CMK (cell line): ENCODE results near the gene UBN1.
"Not testable (repeated sequence)": the region's sequence is repeated elsewhere in the genome, so short reads cannot be mapped to it uniquely, and the experiment has no call there.

Source experiments
- DNase-seq: peaks from one replicate; pipeline ENCODE4 v3.0.0-alpha.2; 2010; ENCODE audit warnings: low read depth

UBN1 gene

DNA sequence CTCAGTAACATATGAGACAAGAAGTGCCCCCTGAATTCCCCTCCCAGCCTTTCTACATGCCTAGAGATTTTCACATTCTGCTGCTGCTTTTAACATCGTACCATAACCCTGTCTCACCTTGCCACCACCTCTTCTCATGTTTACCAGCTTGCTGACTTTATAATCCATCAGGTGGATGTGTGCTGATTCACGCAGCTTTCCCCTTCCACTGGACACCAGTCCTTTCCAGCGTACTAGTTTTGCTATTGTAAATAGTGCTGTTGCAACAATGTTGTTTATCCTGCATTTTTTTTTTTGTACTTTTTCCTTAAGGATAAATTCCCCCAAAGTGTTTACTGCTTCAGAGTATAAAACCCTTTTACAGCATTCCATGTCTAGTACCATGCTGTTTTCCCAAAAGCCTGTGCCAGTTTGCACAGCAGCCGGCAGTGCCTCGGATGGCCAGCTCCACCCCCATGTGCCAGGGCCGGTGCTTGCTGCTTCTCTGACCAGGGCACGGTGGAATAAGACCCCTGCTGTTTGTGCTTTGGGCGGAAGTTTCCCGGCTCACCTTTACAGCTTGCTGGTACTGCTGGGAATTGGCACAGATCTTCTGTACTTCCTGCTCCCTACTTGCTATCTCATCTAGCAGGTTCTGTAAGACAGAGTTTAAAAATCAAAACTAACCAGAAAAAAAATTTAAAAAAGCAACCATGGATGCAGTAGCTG, 41.3 kb downstream of the UBN1 start:
- DNase-seq = no peak

DNA sequence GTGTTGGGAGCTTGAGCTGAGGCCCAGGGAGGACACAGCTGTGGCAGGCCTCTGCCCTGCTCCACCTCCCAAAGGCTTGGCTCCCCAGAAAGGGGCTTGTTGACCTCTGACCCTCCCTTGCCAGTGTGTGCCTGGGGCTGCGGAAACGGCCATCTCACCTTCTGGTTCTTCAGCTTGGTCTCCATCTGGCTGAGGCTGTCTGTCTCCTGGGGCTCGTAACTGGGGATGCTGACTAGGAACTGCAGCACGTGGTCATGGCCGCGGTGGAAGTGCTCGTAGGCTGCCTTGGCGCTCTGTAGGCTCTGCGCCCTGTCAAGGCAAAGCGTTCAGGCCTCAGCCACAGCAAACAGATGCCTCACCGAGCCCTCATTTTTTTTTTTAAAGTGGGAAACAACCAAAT, 42.7 kb downstream of the UBN1 start:
- no peak for DNase-seq

DNA sequence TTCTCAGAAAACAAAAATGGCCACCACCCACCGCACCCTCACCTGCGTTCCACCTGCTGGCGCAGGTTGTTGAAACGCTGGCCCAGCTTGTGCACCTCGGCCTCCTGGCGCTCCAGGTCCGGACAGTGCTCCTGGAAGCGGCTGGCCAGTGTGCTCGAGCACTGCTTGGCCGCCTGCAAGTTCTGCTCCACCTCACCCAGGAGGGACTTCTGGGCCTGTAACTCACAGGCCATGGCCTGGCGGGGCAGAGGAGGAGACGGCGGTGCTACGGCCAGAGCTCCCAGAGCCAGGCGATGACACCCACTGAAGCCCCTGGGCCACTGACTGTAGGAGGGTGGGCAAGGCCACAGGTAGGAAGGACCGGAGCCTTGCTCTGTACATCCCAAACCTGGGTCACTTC, 43.4 kb downstream of the UBN1 start:
- no peak for DNase-seq

DNA sequence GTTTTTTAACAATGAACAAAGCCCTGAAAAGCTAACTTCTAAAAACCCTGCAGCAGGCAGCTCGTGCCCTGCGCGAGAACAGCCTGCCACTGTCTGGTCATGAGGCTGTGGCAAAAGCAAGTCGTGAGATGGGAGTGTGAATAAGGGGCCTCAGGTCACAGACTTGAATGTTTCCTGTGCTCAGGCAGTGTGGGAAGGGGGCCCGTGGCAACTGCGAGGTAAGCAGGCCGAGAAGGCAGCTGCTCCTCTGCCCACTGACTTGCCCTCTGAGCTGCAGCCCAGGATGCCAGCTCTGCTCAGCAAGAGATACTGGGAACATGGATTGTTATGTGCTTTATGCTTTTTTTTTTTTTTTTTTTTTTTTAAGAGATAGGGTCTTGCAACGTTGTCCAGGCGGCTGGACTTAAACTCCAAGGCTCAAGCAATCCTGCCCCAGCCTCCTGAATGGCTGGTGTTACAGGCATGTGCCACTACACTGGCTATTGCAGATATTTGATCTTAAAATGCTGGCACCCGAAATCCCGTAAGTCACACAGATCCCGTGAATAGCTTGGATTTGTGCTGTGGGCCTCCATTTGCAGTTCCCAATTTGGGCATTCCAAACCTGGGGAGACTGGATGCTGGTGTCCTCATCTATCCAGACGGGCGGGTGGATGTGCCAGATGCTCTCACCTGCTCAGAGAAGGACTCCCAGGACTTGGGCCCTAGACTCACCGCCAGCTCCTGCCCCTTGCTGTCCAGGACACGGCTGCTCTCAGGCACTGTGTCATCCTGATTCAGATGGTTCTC, 44.0 kb downstream of the UBN1 start:
- DNase-seq = no peak

DNA sequence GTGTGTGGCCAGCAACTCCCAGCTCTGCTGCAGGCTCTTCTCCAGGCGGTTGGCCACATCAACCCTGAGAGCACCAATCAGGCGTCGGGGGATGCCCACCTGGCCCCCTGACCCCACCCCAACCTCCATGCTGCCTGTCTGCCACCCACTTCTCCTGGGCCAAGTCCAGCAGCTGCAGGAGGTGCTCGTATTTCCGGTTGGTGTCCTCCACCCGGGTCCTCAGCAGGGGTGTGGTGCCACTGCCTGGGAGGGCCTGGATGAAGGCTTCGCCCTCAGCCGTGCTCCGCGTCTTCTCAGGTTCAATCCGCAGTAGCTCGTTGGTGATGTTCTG, 44.6 kb downstream of the UBN1 start:
- no peak for DNase-seq

DNA sequence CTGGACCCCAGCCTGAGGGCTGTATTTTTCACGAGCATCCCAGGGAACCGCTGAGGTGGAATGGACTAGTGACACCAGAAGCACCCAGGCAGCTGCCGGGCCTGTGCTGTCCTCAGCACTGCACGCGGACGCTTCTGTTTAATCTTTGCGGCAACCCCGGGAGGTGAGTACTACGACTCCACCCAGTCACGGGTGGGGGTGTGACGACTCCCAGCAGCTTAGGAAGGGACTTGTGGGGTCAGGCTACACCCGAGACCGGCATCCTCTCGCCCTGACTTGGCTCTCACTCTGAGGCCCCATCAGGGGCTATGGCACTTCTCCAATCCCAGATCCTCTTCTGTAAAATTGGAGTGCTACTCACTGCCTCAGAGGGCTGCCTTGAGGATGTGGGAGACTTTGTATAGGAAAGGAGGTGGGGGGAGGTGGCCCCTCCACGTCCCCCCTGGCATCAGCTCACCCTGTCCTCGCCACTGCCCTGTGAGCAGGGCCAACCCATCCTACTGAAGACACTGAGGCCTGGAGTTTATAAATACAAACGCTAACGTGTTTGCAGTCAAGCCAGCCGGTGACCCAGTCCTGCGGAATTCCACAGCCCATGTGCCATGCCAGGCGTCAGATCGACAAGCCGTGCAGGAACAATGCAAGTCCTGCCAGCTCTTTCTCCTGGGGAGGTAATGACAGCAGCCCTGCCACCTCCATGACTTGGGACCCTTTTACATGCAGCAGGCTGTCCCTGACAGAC, 45.3 kb downstream of the UBN1 start:
- no peak for DNase-seq

DNA sequence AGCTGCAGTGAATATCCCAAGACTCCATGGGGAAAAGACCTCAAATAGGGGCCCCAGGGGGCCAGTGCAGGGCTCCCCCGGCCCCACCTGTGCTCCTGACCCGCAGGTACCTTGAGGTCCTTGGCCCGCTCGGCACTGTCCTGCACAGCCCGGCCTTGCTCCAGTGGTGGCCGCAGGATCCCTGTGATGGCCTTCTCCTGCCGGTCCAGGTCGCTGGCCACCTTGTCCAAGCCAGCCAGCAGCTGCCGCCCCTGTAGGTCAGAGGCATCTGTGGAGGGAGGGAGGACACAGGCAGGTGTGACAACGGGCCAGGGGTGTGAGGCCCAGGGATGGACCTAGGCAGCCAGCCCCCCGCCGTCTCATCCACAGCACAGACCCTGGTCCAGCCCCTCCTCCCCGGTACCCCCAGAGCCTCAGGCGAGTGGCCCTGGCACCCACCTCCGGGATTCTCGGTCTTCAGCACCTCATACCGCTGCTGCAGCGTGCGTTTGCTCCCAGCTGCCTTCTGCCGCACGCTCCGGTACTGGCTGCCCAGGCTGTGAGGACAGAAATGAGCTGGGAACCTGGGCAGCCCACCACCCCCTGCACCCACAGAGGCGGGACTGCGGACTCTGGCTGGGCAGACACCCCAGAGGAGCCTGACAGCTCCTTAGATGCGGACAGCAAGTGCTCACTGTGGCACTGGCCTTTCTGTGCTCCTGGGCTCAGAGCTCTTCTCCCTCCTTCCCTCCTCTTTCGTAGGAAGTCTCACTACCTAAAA, 46.0 kb downstream of the UBN1 start:
- DNase-seq = no peak

DNA sequence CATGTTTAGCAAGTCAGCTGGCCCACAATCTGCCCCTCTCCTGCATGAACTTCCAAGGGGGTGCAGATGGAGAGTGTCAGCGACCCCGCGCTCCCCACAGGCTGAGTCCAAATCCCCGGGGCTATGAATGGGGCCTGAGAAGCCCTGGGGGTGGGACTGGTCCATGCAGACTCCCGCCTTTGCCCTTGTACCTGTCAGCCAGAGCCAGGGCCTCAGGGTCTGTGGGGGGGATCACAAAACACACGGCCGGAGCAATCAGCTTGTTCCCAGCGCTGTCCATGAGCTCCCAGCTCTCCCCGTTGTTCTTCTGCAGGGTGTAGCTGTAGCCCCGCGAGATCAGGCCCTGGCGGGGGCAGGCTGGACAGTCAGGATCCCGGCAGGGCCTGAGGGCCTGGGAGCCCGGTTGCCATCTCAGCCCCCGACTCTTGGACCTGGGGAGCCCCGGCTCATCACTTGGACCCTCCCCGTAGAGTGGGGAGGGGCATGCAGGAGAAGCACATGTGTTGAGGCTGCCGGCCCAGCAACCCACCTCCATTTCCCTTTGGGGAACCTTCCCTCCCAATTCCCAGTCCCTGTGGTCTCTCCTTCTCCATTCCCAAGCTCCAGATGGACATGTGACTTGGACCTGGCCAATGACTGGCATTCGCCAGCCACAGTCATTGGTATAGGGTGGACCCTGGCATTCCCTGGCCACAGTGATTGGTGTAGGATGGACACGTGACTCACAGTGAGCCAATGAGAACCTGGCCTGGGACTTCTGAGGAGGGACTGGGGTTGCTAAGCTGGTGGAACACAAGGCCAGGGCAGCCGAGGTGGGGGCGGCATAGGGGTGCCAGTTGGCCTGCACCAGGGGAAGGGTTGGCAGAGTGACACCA, 47.2 kb downstream of the UBN1 start:
- no peak for DNase-seq

DNA sequence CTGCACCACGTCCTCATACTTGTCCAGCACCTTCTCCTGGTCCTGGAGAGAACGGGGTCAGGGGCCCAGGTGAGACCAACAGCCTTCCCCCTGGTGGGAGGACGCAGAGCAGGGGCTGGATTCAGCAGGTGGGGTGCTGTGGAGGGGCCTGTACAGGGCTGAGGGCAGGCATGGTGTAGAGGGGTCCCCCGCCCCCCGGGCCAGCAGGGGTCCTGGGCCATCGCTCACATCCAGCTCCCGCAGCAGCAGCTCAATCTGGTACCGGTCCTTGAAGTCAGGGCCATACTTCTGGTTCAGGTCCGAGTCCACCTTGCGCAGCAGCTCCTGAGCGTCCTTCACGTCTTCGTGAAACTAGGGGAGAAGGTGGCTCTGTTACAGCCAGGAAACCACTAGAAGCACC, 48.1 kb downstream of the UBN1 start:
- no peak for DNase-seq

DNA sequence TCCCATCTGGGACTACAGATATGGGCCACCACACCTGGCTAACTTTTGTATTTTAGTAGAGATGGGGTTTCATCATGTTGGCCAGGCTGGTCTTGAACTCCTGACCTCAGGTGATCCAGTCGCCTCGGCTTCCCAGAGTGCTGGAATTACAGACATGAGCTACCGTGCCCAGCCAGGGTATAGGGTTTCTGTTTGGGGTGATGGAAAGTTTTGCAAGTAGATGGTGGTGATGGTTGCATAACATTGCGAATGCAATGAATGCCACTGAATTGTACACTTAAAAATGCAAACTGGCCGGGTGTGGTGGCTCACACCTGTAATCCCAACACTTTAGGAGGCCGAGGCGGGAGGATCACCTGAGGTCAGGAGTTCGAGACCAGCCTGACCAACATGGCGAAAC, 49.5 kb downstream of the UBN1 start:
- DNase-seq = not testable (repeated sequence)

DNA sequence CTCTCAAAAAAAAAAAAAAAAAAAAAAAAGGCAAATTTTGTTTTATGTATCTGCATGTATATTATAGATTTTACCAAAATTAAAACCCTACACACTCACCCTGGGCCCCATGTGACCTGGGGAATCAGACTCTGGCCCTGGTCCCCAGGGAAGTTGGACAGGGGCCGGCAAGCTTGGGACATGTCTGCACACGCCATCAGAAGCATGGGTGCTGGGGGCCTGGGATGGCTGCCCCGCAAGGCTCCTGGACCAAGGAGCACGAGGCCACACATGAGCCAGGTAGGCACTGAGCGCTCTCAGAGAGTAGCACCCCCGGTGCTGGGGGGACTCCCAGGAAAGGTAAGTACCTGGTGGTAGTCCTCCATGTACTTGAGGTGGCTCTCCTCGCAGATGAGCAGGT, 50.0 kb downstream of the UBN1 start:
- DNase-seq = no peak

DNA sequence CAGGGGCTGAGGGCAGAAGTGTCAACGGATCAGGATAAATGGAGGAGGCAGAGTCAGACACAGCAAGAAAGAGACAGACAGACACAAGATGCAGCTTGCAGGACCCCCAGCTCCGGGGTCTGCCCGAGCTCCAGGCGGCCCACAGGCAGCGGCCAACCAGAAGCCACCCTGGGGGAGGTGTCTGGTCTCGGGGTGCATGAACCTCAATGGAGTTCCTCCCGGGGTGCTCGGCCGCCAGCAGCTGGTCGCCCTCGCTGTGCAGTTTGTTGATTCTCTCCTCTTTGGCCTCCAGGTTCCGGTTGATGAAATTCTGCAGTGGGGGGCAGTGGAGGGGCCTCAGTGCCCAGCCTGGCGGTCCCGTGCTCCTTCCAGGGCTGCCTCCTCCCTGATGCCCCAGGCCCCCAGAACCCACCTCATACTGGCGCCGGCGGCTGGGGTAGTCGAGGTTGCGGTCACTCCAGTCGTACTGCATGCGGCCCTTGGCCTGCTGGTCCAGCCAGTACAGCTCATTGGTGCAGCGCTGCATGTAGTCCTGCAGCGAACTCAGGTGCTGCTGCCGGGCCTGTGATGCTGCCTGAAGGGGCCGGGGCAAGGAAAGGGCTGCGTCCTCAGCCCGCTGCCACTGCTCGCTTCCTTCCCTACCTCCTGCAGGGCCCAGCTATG, 51.7 kb downstream of the UBN1 start:
- no peak for DNase-seq

DNA sequence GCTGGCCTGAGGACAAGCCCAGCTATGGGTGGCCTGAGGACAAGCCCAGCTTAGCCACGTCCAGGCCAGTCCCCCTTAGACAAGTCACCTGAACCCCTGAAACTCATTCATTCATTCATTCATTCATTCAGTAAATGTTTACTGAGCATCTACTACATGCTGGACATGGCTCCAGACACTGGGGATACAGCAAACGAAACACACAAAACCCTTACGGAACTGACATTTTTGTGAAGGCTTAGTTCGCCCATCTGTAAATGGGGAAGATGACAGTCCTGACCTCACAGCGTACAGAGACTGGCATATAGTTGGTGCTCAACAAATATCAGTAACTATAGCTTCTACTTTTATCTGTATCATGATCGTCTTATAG, 52.2 kb downstream of the UBN1 start:
- no peak for DNase-seq

DNA sequence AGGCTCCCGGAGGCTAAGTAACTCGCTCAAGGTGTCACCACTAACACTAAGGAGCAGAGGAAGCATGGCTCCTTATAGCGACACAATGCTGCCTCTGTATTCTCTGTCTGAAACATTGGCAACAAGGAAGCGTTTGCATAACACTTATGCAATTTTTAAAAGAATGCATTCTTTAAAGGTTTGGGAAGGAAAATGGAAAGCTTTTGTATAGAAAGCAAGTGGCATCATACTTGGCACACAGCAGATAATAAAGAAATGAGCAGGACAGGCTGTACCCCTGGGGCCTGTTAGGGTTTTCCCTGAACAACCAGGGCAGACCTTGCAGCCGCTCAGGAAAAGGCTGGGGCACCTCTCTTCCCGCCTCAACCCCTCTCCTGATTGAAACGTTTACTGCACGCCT, 52.8 kb downstream of the UBN1 start:
- no peak for DNase-seq

DNA sequence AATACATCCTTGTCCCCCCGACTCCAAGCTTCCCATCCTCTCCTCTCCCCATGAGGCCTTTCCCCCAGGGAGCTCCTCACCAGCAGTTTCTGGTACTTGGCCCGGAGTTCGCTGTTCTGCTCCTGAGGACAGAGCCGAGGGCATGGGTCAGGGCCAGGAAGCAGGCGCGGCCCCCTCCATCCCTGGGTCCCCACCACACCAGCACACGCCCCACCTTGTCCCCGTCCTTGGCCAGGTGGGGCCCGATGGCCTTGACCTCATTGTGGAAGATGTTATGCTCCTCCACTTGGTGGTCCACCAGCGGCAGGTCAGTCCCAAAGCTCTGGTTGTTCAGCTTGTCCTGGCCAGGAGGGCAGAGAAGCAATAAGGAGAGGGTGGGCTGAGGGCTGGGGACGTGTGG, 53.5 kb downstream of the UBN1 start:
- DNase-seq = no peak

DNA sequence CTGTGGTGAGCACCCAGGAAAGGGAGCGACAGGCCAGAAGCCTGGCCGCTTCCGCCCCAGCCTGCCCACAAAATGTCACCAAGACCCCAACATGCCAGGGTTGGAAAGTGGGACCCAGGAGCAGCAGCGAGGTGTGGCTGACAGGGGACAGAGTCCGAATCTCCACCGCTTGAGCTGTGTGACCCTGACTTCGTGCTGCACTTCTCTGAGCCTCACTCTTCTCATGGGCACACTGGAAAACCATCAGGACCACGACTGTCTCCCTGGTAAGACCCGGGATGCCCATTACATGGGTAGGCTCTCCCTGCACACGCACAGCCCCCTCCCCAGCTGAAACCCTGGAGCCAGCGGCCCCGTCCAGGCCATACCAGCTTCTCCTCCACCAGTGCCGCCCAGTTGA, 54.8 kb downstream of the UBN1 start:
- DNase-seq = no peak

DNA sequence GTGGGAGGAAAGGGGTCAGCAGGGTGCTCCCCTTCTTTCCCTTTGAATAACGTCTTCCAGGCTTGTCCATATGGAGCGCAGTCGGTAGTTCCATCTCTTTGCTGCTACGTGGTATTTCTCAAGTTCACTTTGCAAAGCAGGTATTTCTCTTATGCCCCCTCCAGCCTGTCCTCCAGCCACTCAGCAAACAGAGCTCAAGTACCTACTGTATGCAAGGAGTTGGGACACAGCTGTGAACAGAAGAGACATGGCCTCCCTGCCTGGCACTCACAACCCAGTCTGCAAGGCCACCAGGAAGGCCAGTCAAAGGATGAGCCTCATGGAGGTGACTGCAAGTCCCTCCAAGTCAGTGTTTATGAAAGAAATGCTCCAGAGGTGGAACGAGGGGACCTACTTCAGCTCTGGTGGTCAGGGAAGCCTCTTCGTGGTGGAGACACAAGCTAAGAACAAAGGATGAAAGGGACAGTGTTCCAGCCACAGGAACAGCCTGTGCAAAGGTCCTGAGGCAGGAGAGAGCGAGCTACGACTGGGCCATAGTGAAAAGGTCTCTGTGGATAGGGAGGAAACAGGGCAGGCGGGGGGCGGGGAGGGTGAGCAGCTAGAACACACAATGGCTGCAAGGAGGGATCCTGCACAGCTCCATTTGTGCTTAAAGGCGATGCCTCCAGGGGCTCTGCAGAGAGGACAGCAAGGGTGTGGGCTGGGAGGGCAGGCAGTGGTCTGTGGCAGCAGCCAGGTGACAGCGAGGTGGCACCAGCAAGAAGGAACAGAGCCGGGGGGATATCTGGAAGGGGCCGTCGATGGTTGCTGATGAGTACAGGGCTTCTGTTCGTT, 57.0 kb downstream of the UBN1 start:
- DNase-seq = no peak

DNA sequence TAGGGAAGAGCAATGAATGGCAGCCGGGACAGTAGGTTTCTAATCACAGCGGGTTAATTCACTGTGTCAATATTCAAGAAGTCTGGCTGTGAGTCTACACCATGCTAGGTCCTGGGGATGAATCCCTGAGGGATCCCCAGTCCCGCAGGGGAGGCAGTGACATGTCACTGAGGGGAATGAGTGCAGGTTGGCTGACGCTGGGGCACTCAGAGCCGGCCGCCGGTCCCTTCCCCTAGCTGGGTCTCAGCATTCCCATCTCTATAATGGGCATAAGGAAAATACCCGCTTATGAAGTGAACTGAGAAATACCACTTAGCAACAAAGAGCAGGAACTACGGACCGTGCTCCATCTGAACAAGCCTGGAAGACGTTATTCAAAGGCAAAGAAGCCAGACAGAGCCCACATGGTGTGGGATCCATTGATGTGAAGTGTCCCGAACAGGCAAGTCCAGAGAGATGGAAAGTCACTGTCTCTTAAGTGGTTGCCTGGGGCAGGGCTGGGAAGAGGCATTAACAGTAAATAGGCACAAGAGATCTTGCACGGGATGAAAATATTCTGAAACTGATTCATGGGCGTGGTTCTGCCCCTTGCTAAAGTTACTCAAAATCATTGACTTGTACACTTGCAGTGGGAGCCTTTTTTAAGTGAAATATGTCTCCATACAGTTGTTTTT, 57.8 kb downstream of the UBN1 start:
- no peak for DNase-seq

DNA sequence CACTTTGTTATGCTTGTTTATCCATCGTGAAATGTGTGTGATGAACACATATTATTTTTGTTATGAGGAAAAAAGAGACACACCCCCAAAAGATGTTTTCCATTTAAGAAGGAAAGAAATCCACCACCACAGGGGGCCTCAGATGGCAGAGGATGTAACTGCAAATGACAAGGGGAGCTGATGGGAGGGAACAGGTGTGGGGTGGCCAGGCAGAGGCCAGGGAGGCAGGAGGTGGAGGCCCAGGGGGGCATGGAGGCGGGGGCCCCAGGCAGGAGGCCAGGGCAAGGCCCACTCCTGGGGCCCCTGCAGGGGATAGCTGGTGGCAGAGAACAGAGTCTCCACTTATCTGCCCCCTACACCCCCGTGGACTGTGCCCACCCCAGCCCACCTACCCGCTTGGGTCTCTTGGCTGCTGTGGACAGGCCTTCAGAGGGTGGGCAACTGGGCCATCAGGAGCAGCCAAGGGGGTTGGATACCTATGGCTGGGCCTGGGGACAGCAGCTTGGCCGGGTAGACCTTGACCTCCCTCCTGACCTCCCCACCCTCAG, 61.6 kb downstream of the UBN1 start:
- no peak for DNase-seq
